Measurements from ENCODE around the gene SH3RF3. TPM values are rescaled to one million over a fixed set of nuclear protein-coding genes. Genes with fewer than 3 reads are reported as not detected.

The SH3RF3 gene
- total RNA-seq, 3 donors from 2014 or later (not counting 1 experiment from before 2014, with no cell fraction given) = 0.23 to 0.61 (median 0.34) TPM

DNA sequence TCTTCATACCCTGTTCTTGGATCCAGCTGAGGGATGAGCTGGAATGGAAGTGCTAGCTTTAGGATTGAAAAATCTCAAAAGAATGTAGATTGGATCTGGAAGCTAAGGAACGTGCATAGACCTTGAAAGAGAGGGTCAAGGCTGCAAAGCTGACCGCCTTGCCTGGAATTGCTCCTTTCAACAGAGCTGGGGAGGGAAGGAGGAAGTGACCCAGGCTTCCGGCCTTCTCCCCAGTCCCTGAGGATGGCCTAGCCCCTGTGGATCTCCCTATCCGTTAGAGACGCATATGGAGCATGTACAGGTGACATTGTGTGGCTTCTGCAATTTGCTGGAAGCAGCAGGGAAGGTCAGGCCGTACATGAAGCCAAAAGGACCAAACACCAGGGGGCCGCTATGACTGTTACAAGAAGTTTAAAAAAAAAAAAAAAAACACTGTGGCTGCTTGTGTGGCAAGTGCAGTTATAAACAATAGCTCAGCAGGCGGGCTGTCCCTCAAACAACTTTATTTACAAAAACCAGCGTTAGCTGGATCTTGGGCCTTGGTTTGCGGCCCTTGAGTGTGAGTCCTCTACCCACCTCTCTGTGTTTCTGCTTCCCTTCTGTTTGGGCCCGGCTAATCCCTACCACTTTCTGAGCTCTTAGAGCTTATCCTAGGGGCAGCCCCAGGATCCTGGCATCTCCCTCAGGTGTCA is 257.1 kb downstream of the SH3RF3 start:
- H3K27ac ChIP-seq (ENCODE audit: low read length) = no peak overlapping the region
- peaks cover 0 to 8% of the 10 kb centered on the region in 2 donors for H3K27me3 Mint-ChIP-seq (ENCODE audit: low read depth in 2 of 2)
- intact Hi-C loops (cut with micrococcal nuclease) = no loop called here
- H3K4me3 ChIP-seq (ENCODE audit: low read length) = no peak overlapping the region
- TF ChIP-seq, protein P1, sequence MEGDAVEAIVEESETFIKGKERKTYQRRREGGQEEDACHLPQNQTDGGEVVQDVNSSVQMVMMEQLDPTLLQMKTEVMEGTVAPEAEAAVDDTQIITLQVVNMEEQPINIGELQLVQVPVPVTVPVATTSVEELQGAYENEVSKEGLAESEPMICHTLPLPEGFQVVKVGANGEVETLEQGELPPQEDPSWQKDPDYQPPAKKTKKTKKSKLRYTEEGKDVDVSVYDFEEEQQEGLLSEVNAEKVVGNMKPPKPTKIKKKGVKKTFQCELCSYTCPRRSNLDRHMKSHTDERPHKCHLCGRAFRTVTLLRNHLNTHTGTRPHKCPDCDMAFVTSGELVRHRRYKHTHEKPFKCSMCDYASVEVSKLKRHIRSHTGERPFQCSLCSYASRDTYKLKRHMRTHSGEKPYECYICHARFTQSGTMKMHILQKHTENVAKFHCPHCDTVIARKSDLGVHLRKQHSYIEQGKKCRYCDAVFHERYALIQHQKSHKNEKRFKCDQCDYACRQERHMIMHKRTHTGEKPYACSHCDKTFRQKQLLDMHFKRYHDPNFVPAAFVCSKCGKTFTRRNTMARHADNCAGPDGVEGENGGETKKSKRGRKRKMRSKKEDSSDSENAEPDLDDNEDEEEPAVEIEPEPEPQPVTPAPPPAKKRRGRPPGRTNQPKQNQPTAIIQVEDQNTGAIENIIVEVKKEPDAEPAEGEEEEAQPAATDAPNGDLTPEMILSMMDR (IDR thresholded peaks at IDR 0.05) = no peak
- peaks cover 10 to 18% of the 10 kb centered on the region in 2 donors for H3K4me1 Mint-ChIP-seq
- ATAC-seq (no peak), DNase-seq (no peak)
- no peaks in the 10 kb centered on the region for H3K36me3 ChIP-seq (ENCODE audit: control insufficient read depth, insufficient read depth, low read length)
- H3K4me1 ChIP-seq (ENCODE audit: control insufficient read depth, insufficient read depth, low read length) = peaks cover 9% of the 10 kb centered on the region
- no peak overlapping the region for H3K27ac Mint-ChIP-seq
- H3K9me3 ChIP-seq (ENCODE audit: control insufficient read depth, insufficient read depth, low read length) = no peaks in the 10 kb centered on the region
- no peaks in the 10 kb centered on the region for H3K27me3 ChIP-seq (ENCODE audit: control insufficient read depth, insufficient read depth, low read length)
- no peaks in the 10 kb centered on the region for H3K9me3 Mint-ChIP-seq
- no peak overlapping the region for H3K4me3 Mint-ChIP-seq
- no peaks in the 10 kb centered on the region for H3K36me3 Mint-ChIP-seq
- WGBS (ENCODE audit: insufficient coverage) = 88% methylated on average over 11 of the region's 11 CpGs

GRCh38 chr2:109387221-109387735 is 258.3 kb downstream of the SH3RF3 start:
- no peak for DNase-seq
- H3K9me3 Mint-ChIP-seq = no peaks in the 10 kb centered on the region
- H3K4me3 Mint-ChIP-seq = no peak overlapping the region
- peaks cover 9% of the 10 kb centered on the region for H3K4me1 ChIP-seq (ENCODE audit: control insufficient read depth, insufficient read depth, low read length)
- no peak overlapping the region for H3K27ac ChIP-seq (ENCODE audit: low read length)
- TF ChIP-seq, protein P1 (IDR thresholded peaks at IDR 0.05) = no peak
- H3K9me3 ChIP-seq (ENCODE audit: control insufficient read depth, insufficient read depth, low read length) = no peaks in the 10 kb centered on the region
- H3K36me3 Mint-ChIP-seq = no peaks in the 10 kb centered on the region
- H3K4me3 ChIP-seq (ENCODE audit: low read length) = no peak overlapping the region
- 96% methylated on average over 3 of the region's 4 CpGs for whole genome bisulfite sequencing (ENCODE audit: insufficient coverage)
- peaks cover 0 to 8% of the 10 kb centered on the region in 2 donors for H3K27me3 Mint-ChIP-seq (ENCODE audit: low read depth in 2 of 2)
- intact Hi-C loops (cut with micrococcal nuclease) = no loop called here
- no peak overlapping the region for H3K27ac Mint-ChIP-seq
- no peak for ATAC-seq
- no peaks in the 10 kb centered on the region for H3K27me3 ChIP-seq (ENCODE audit: control insufficient read depth, insufficient read depth, low read length)
- no peaks in the 10 kb centered on the region for H3K36me3 ChIP-seq (ENCODE audit: control insufficient read depth, insufficient read depth, low read length)
- peaks cover 10 to 18% of the 10 kb centered on the region in 2 donors for H3K4me1 Mint-ChIP-seq

DNA sequence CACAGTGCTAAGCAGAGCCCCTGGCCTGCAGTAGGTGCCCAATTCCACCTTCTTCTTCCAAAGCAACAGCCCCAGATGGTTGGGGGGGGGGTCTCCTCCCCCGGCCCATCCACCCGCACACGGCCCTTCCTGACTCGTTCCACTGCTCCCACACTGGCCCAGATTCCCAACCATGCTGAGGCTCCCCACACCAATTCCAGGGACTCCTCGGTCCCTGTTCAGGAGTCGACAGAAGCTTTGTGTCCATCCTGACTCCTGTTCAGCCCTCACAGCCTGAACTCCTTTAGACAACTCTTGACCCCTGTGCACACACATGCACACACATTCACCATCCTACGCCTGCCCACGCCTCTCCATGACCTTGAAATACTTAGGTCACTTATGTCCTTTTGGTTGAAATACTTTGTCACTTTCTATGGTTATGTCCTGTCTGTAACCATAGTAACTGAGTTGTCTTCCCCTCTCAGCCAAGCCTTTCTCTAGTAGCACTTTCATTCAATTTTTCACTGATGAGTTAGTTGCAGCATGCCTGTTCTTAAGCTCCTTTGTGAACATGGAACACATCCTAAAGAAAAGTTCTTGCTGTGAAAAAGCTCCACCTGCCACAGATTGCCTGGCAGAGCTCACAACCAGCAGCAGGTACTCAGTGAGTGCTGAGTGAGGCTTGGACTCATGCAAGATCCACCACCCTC is 258.9 kb downstream of the SH3RF3 start:
- no peaks in the 10 kb centered on the region for H3K9me3 ChIP-seq (ENCODE audit: control insufficient read depth, insufficient read depth, low read length)
- ATAC-seq = no peak
- H3K4me3 ChIP-seq (ENCODE audit: low read length) = no peak overlapping the region
- no peaks in the 10 kb centered on the region for H3K36me3 ChIP-seq (ENCODE audit: control insufficient read depth, insufficient read depth, low read length)
- Mint-ChIP-seq H3K36me3 (no peaks in the 10 kb centered on the region), H3K4me3 (no peak overlapping the region), H3K4me1 (peaks cover 10 to 18% of the 10 kb centered on the region in 2 donors), H3K9me3 (no peaks in the 10 kb centered on the region), H3K27ac (no peak overlapping the region), H3K27me3 (ENCODE audit: low read depth in 2 of 2) (peaks cover 0 to 8% of the 10 kb centered on the region in 2 donors)
- intact Hi-C loops (cut with micrococcal nuclease) = no loop called here
- TF ChIP-seq, protein P1 (IDR thresholded peaks at IDR 0.05) = no peak
- H3K27me3 ChIP-seq (ENCODE audit: control insufficient read depth, insufficient read depth, low read length) = no peaks in the 10 kb centered on the region
- peaks cover 9% of the 10 kb centered on the region for H3K4me1 ChIP-seq (ENCODE audit: control insufficient read depth, insufficient read depth, low read length)
- DNase-seq = no peak
- H3K27ac ChIP-seq (ENCODE audit: low read length) = no peak overlapping the region
- 81% methylated on average over 8 of the region's 8 CpGs for WGBS (ENCODE audit: insufficient coverage)
